HL-60 (cell line): ENCODE data around the gene SOX15.

Experiments
- CTCF ChIP-seq: IDR thresholded peaks from one replicate; pipeline ENCODE4 v1.5.1; 2011; ENCODE audit warnings: low read length, control low read depth, inconsistent platforms; ENCODE audit not compliant: insufficient read depth
- GABPA ChIP-seq: IDR thresholded peaks from 2 replicates; pipeline ENCODE4 v1.6.1; 2012; ENCODE audit warnings: low read depth
- POLR2AphosphoS5 ChIP-seq: IDR thresholded peaks from 2 replicates; pipeline ENCODE4 v1.6.1; 2012; ENCODE audit warnings: low read depth

- TF ChIP-seq POLR2AphosphoS5 (no peak), CTCF (no peak), GABPA (no peak)
Observed at GRCh38 chr17:7631398-7632380, 41.8 kb upstream of the SOX15 start.
